Motor neuron (in vitro differentiated cells): Measurements from ENCODE around the gene TMEM59L. TPM values are rescaled to one million over a fixed set of nuclear protein-coding genes. Genes with fewer than 3 reads are reported as not detected.
A peak's percentile ranks its signal among the peaks of the same experiment; 100 is the strongest.

Experiments
- ATAC-seq, 8 experiments: fragments of 200-7000 bp; cut with Tn5 transposase; replicated peaks in 6 of 8; 2 replicates each; pipeline ENCODE4 v1.8.0; 2021; ENCODE audit warnings: mild to moderate bottlenecking in 8 of 8, moderate library complexity in 8 of 8
- H3K27ac ChIP-seq, 2 donors: fragments of 250-450 bp; sonication (Bioruptor Pico); 2 replicates each; pipeline ENCODE4 v1.9.0; 2021; ENCODE audit warnings: antibody characterized with exemption in 2 of 2, mild to moderate bottlenecking in 2 of 2, moderate library complexity in 1 of 2
- H3K4me1 ChIP-seq, 2 donors: fragments of 250-450 bp; sonication (Bioruptor Pico); replicated peaks in 1 of 2; 2 replicates each; pipeline ENCODE4 v1.6.1; 2021; ENCODE audit warnings: antibody characterized with exemption in 2 of 2, mild to moderate bottlenecking in 2 of 2, moderate library complexity in 1 of 2
- H3K4me3 ChIP-seq, 5 donors: fragments of 250-450 bp; sonication (Bioruptor Pico); 2 replicates each; pipeline ENCODE4 v1.9.0; 2021; ENCODE audit warnings: antibody characterized with exemption in 5 of 5, mild to moderate bottlenecking in 5 of 5, moderate library complexity in 4 of 5
- WGBS, 10 experiments: fragments of 450-650 bp; shearing (Covaris generic); methylation state at CpG; one replicate each; pipeline ENCODE4 v1.0.0; 2022; 5-methylcytosine and 5-hydroxymethylcytosine counted together
- in situ Hi-C, 9 experiments: fragments of 400-800 bp; cut with MboI; loops; one replicate each; pipeline ENCODE4 v1.15.0; 2021; ENCODE audit warnings: low sequenced_read_pairs in 9 of 9, low pct_unique_long_range_greater_than_20kb in 2 of 9; ENCODE audit not compliant: unreplicated experiment in 9 of 9
- total RNA-seq, 8 experiments: library from RNA; unstranded; fragments of 300-600 nt; gene quantifications; 2 replicates each; pipeline versions ENCODE4 v1.2.3 to v1.2.4, GENCODE V29; 2022

The TMEM59L gene
- 10 to 100 TPM in 5 of 8 experiments, 1 to 10 TPM in 1, under 1 TPM in 2; 0.41 to 67.6 (median 25.4) TPM for total RNA-seq

- in situ Hi-C loops = no loop called here
- Histone ChIP-seq H3K4me1 (peaks cover 22 to 23% of the 10 kb centered on the region in 2 donors), H3K4me3 (peak within 1 kb of the TSS; percentile 53 to 97 (median 73)), H3K27ac (peak within 1 kb of the TSS; percentile 46 to 71)
- ATAC-seq = peak; percentile 17 to 83 (median 72)
- WGBS, 10 experiments = no CpG with 5 or more reads among the region's 70 CpGs
Measured at GRCh38 chr19:18612772-18613588, at the start of gene TMEM59L. Gene TMEM59L, plus strand, starts transcription at chr19:18612870. Its CDS starts 89 bp downstream, at chr19:18612959.

- Histone ChIP-seq H3K4me3 (no peak overlapping the region), H3K4me1 (peaks cover 0 to 2% of the 10 kb centered on the region in 2 donors), H3K27ac (no peak overlapping the region)
- ATAC-seq = no peak
- in situ Hi-C loops = no loop called here
- 90 to 100% (median 97%) methylated on average over 1 to 3 of the region's 8 CpGs; no CpG with 5 or more reads in 6 of the 10 experiments for WGBS, 10 experiments
Measured at GRCh38 chr19:18566953-18567352, 45.7 kb upstream of the TMEM59L start.

- WGBS, 10 experiments = 88 to 100% (median 100%) methylated on average over 2 to 6 of the region's 15 CpGs; no CpG with 5 or more reads in 7 of the 10 experiments
- no peak overlapping the region for H3K27ac ChIP-seq
- no peak overlapping the region for H3K4me3 ChIP-seq
- H3K4me1 ChIP-seq = peaks cover 8 to 10% of the 10 kb centered on the region in 2 donors
- in situ Hi-C loops = no loop called here
- ATAC-seq = no peak
Measured at GRCh38 chr19:18568367-18568766, 44.3 kb upstream of the TMEM59L start.

- in situ Hi-C loops = no loop called here
- 0 to 7% (median 0%) methylated on average over 1 to 13 of the region's 75 CpGs; no CpG with 5 or more reads in 4 of the 10 experiments for WGBS, 10 experiments
- ATAC-seq = peak; percentile 93 to 98 (median 96)
- Histone ChIP-seq H3K27ac (peak within 1 kb of the TSS; percentile 75 to 90), H3K4me3 (peak within 1 kb of the TSS; percentile 51 to 95 (median 77)), H3K4me1 (peaks cover 8 to 10% of the 10 kb centered on the region in 2 donors)
Measured at GRCh38 chr19:18571564-18572344, 40.9 kb upstream of the TMEM59L start, which contains the start of gene UBA52. Gene UBA52, plus strand, starts transcription at chr19:18571857. Its CDS starts 1,444 bp downstream, at chr19:18573301.

GRCh38 chr19:18574691-18575291, 37.9 kb upstream of the TMEM59L start:
- WGBS, 10 experiments = 84 to 100% (median 94%) methylated on average over 1 to 8 of the region's 18 CpGs; no CpG with 5 or more reads in 6 of the 10 experiments
- no peak overlapping the region for H3K27ac ChIP-seq
- no peak for ATAC-seq
- H3K4me3 ChIP-seq = no peak overlapping the region
- in situ Hi-C loops = loop anchor here in 5 of 9 experiments (25.0 kb wide), 3 partner anchors 263 to 413 kb away; partner anchors contain the start of gene UPF1 (in 3 of the 5)
- peaks cover 8 to 10% of the 10 kb centered on the region in 2 donors for H3K4me1 ChIP-seq

- 77 to 96% (median 93%) methylated on average over 3 to 7 of the region's 8 CpGs; no CpG with 5 or more reads in 5 of the 10 experiments for WGBS, 10 experiments
- Histone ChIP-seq H3K27ac (no peak overlapping the region), H3K4me1 (peaks cover 8% of the 10 kb centered on the region in 2 donors), H3K4me3 (no peak overlapping the region)
- no peak for ATAC-seq
- in situ Hi-C loops = loop anchor here in 5 of 9 experiments (25.0 kb wide), 3 partner anchors 261 to 411 kb away; partner anchors contain the start of gene UPF1 (in 3 of the 5)
Measured at GRCh38 chr19:18576383-18576782, 36.3 kb upstream of the TMEM59L start.

GRCh38 chr19:18577365-18577914, 35.2 kb upstream of the TMEM59L start:
- Histone ChIP-seq H3K27ac (no peak overlapping the region), H3K4me3 (no peak overlapping the region), H3K4me1 (peaks cover 8% of the 10 kb centered on the region in 2 donors)
- ATAC-seq = peak in 2 of 8 experiments; percentile 14 to 20
- 60 to 100% (median 88%) methylated on average over 1 to 14 of the region's 21 CpGs for WGBS, 10 experiments
- in situ Hi-C loops = loop anchor here in 5 of 9 experiments (25.0 kb wide), 3 partner anchors 260 to 410 kb away; partner anchors contain the start of gene UPF1 (in 3 of the 5)

GRCh38 chr19:18580311-18580710, 32.4 kb upstream of the TMEM59L start:
- Histone ChIP-seq H3K4me1 (no peaks in the 10 kb centered on the region), H3K4me3 (no peak overlapping the region), H3K27ac (no peak overlapping the region)
- in situ Hi-C loops = loop anchor here in 5 of 9 experiments (25.0 kb wide), 3 partner anchors 257 to 407 kb away; partner anchors contain the start of gene UPF1 (in 3 of the 5)
- peak in 1 of 8 experiments; percentile 9 for ATAC-seq
- WGBS, 10 experiments = 38 to 100% (median 61%) methylated on average over 1 to 7 of the region's 7 CpGs; no CpG with 5 or more reads in 1 of the 10 experiments

- 30 to 100% (median 80%) methylated on average over 1 to 2 of the region's 2 CpGs; no CpG with 5 or more reads in 5 of the 10 experiments for WGBS, 10 experiments
- Histone ChIP-seq H3K4me1 (peaks cover 0 to 3% of the 10 kb centered on the region in 2 donors), H3K27ac (no peak overlapping the region), H3K4me3 (no peak overlapping the region)
- no peak for ATAC-seq
- in situ Hi-C loops = loop anchor here in 5 of 9 experiments (25.0 kb wide), 3 partner anchors 251 to 401 kb away; partner anchors contain the start of gene UPF1 (in 3 of the 5)
Measured at GRCh38 chr19:18586306-18586705, 26.4 kb upstream of the TMEM59L start.

GRCh38 chr19:18587561-18587960, 25.1 kb upstream of the TMEM59L start:
- Histone ChIP-seq H3K4me3 (no peak overlapping the region), H3K4me1 (peaks cover 0 to 3% of the 10 kb centered on the region in 2 donors), H3K27ac (no peak overlapping the region)
- in situ Hi-C loops = loop anchor here in 5 of 9 experiments (25.0 kb wide), 3 partner anchors 250 to 400 kb away; partner anchors contain the start of gene UPF1 (in 3 of the 5)
- ATAC-seq = no peak
- 80 to 100% (median 94%) methylated on average over 2 to 9 of the region's 12 CpGs; no CpG with 5 or more reads in 1 of the 10 experiments for WGBS, 10 experiments

- ATAC-seq = peak in 2 of 8 experiments; percentile 1 to 2
- H3K27ac ChIP-seq = peak overlapping the region; percentile 87 to 88
Measured at GRCh38 chr19:18587962-18588610, 24.6 kb upstream of the TMEM59L start.

More at GRCh38 chr19:18587962-18588610, 24.6 kb upstream of the TMEM59L start:
- WGBS, 10 experiments = 4 to 80% (median 43%) methylated on average over 1 to 14 of the region's 16 CpGs; no CpG with 5 or more reads in 2 of the 10 experiments
- in situ Hi-C loops = loop anchor here in 5 of 9 experiments (25.0 kb wide), 3 partner anchors 249 to 399 kb away; partner anchors contain the start of gene UPF1 (in 3 of the 5)
- Histone ChIP-seq H3K4me1 (peaks cover 0 to 3% of the 10 kb centered on the region in 2 donors), H3K4me3 (peak overlapping the region; percentile 78 to 96 (median 90))
